Endothelial cell of umbilical vein (primary cell): ENCODE measurements around the gene DNAH6.

ENCODE experiments used
- CTCF ChIP-seq, 2 donors: IDR thresholded peaks; 1 replicate in 1 of 2; 2 replicates in 1 of 2; pipeline ENCODE4 v1.5.1; 2011; ENCODE audit warnings: low read length in 2 of 2, mild to moderate bottlenecking in 2 of 2, moderate library complexity in 2 of 2, control low read depth in 1 of 2, inconsistent platforms in 1 of 2, low read depth in 1 of 2; ENCODE audit not compliant: insufficient read depth in 1 of 2; ENCODE audit errors: extremely low read depth in 1 of 2
- EZH2 ChIP-seq: IDR thresholded peaks from 2 replicates; pipeline ENCODE4 v1.6.1; 2012; ENCODE audit warnings: borderline replicate concordance, low read depth, mild to moderate bottlenecking, moderate library complexity, low read length, inconsistent platforms; ENCODE audit not compliant: severe bottlenecking
- MYC ChIP-seq: IDR thresholded peaks from one replicate; pipeline ENCODE4 v1.6.1; 2011; ENCODE audit warnings: mild to moderate bottlenecking, low read depth, low read length
- POLR2A ChIP-seq: IDR thresholded peaks from 2 replicates; pipeline ENCODE4 v1.6.1; 2012; ENCODE audit warnings: low read depth, mild to moderate bottlenecking, control low read depth, low read length
- POLR2AphosphoS5 ChIP-seq: IDR thresholded peaks from 2 replicates; pipeline ENCODE4 v1.6.1; 2012; ENCODE audit warnings: low read depth, mild to moderate bottlenecking, control low read depth, low read length, moderate library complexity; ENCODE audit not compliant: insufficient read depth

DNA sequence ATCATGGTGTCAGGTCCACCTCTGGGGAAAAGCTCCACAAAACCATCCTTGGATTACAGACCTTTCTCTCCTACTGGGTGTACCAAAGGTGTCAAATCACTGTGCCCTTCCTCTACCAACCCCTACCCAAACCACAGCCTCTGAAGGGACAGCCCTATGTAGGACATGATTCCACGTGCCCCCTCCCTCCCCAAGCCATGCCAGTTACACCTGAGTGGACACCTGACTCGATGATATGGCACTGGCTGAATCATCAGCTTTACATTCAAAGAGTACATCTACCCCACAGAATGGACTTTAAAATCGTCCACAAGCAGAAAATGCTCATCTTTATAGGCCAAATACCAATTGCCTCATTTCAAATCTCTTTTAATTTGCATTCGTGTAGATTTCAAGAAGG is 338.6 kb downstream of the DNAH6 start:
- TF ChIP-seq CTCF (IDR thresholded peaks at IDR 0.05; ENCODE audit: extremely low read depth in 1 of 2, insufficient read depth in 1 of 2, low read depth in 1 of 2, low read length in 2 of 2) (no peak), MYC (no peak), POLR2AphosphoS5 (no peak), EZH2 (no peak), POLR2A (no peak)
